GM21423 (cell line): ENCODE measurements around the gene BMI1.
"Not testable (repeated sequence)": the region's sequence is repeated elsewhere in the genome, so short reads cannot be mapped to it uniquely, and the experiment has no call there.

Source experiments
- ATAC-seq: cut with Tn5 transposase; IDR thresholded peaks from one replicate; pipeline ENCODE4 v1.9.1; 2021; ENCODE audit warnings: mild to moderate bottlenecking, moderate library complexity; ENCODE audit not compliant: unreplicated experiment

The BMI1 gene

DNA sequence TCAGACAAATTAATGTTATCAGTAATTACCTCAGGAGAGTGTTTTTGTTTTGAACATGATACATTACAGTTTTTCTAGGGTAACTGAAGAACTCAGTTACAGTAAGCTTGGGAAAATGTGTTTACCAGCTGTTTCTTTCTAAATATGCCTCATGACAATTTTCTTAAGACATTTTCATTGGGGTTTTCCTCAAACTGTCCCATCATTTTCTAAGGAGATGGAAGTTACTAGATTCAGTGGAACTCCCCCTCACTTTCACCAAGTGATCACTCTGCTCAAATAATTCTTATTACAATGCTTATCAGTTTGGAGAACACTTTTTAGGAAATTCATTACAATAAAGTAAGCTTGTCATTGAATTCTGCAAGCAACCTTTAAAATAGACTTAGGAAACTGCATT, 18.0 kb downstream of the BMI1 start:
- ATAC-seq = no peak

DNA sequence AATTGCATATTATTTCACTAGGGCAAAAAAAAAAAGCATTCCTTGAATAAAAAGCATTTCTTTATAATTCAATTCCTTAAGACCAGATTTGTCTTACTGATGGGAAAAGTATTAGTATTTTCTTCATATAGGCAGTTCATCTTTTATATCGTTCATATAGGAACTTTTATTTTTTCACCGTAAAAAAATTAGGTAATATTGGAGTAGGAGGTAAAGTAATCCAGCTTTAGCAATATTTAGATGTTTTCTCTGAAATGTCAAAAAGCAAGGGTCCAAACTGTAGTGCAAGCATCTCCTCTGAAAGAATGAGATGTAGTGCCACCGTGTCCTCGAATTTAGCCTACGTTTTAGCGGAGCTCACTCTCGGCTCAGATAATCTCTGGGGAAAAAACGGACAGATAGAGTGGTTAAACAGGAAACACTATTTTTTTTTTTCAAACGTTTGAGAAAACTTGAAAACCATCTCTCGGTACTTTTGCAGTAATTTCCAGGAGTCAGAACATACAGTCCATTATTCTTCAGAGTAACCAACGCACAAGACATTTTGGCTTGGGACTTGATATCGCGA, 18.9 kb downstream of the BMI1 start:
- ATAC-seq = no peak

DNA sequence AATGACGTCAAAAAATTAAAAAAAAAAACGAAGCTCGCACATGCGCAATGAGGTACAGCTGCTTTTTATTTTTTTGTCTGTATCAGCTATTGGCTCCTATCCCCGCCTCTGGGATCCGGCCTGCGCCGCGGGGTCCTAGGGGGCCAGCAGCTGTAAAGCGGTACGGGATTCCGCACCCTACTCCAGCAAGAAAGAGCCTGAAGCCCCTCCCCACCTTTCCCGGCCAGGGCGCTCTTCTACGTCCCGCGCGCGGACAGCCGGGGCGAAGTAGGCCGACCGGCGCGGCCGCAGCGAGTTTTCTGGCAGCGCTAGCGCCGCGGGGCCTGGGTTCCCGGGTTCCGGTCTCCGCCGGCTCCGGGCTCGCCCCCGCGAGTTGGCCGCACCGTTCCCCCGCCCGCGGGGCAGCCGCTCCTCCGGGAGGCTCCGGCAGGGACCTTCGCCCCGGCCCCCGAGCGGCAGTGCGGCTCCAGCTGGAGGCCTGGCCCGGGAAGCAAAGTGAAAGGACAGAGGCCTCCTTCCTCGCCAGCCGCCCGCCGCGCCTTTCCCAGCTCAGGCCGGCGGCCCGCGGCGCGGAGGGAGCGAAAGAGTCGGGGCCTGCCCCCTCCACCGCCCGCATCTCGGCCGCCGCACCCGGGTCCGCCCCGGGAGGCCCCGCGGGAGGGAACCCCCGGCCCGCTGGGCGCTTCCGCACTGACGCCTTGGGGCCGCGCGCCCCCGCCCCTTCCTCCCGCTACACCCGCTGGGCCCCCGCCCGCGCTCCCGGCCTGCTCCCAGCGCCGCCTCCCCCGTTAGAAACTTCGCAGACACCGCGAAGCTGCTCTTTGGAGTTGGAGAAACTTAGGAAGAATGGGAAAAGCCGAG, 19.7 kb downstream of the BMI1 start:
- peak; percentile 42 for ATAC-seq

DNA sequence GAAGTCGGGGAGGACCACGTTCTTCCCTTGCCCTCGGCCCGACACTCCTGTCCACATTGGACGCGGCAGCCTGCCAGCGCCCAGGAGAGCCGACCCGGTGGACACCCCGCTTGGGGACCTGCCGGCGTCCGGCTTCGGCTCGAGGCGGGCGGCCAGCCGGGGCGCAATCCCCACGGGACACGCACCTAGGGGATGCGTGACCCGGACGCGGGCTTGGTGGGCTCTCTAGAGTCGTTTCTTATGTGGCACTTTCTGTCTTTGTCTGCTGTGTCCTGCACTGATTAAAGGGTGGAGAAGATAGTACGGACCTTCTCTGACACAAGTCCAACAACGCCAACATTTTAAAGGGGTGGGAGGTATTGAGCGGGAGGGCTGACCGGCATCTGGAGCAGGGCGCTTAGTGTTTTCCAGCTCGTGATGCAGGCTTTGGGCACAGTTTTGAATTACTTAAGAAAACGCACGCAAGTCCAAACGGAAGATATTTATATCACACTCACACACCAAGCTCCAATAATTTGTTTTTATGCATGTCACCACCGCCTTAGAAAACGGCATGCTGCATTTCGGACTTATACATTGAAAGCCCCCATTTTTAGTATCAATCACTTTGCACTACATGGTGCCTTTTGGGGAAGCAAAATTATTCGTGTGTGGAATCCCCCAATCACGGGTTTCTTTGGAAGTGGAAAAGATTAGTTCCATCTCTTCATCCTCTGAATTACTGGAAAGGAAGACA, 20.5 kb downstream of the BMI1 start:
- ATAC-seq = peak; percentile 11

DNA sequence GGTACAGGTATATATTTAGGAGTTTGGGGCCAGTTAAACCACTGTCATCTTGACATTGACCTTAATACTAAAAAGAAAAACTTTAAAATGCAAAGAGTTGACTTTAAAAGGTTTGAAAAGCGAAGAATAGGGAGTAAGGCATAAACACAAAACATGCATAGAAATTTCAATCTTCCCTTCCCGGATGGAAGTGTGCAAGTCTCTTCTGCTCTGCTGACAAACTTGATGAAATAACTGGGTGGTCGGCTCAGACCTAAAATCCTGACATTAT, 21.0 kb downstream of the BMI1 start:
- no peak for ATAC-seq

DNA sequence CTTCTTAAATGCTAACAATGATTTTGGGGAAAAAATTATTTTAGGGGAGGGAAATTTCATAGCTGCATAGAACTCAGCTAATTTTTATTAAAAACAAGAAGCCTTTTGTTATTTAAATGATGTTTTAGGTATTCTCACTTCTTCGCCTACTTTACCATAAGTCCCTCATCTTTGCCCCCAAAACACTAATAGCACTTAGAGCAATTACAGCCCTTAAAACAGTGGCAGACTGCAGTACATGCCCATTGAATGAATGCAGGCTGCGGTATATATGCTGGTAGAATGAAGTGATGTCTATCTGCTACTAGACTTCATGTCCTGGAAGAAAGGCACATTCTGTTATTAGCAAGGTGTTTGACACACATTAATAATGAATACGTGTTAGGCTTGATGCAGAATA, 21.5 kb downstream of the BMI1 start:
- ATAC-seq = no peak

DNA sequence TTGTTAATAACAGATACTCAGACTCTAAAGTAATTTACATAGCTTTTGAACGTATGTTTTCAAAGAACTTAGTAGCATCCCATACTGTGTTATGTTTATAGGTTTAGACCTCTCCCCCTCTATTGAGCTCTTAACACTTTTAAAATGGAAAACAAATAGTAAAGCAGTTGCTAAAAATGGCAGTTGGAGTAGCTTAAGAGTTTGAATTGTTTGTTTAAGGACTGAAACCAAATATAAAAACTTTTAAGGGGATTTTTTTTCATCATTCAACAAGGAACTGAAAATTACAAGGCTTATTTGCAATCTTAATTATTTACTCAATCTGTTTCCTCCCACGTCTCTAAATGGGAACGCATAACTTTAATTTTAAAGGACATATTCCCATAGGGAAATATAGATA, 22.8 kb downstream of the BMI1 start:
- no peak for ATAC-seq

DNA sequence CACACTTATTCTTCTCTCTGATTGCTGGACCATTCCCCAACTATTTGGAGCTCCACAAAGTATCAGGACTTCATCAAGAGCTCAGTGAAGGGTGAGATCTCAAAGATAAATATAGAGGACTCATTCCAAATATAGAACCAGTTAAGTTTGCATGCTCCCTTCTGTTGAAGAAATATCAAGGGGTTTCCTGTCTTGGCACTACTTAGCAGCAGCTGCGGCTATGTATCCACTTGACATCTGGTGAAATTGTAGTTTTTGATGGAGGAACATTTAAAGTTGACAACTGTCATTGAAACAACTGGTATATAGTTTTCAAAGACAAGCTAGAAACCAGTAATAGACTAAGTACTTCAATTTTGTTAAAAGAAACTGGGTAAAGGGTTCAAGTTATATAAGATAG, 23.4 kb downstream of the BMI1 start:
- ATAC-seq = no peak

DNA sequence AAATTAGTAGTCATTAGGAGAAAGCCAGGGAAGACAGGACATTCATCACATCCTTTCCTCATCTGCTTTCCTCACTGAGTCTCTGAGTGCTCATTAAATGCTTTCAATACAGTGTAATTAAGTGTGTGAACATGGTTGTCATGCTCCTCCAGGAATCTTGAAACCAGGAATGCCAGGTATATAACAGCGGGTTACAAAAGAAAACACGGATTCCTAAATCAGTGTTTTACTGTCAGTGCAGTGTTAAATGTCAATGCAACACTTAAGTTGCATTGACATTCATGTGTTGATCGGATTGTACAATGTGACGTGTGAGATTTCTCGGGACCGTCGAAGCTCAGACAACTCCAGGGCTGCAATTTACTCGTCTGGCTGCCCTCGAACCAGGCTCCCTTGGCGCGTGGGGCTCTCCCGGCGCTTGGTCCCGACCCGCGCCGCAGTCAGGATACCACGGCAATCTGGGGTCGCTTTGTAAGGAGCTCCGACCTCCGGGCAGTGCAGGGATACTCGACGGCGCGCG, 23.9 kb downstream of the BMI1 start:
- ATAC-seq = no peak

DNA sequence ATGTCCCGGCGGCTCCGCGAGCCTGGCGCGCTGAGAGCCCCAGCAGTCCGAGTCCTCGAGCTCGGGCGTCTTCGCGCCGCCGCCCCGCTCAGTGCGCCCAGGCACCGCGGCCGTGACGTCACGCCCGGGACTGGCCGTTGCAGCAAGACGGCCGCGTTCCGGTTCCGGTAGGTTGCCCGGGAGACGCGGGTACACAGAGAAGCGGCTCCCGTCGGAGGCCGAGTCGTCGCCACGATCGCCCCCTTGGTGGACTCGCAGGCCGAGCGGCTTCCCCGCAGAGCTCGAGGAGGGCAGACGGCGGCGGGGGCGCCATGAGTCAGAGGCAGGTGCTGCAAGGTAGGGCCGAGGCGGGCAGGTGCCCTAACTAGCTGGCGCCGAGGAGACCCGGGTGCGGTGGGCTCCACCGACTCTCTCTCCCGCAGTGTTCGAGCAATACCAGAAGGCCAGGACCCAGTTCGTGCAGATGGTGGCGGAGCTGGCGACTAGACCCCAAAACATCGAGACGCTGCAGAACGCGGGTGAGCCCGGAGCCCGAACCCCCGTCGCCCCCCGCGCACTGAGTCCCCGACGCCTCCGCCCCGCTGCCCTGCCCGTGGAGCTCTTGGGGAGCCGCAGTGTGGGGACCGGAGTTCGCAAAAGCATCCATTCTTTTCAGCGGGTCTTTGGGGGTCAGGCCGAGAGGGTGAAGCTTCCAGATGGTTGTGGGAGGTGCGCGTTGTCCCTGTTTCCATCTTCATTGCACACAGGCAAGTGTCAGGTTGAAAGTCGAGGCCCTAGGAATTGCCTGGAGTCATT, 24.6 kb downstream of the BMI1 start, which contains the start of gene SPAG6:
Gene SPAG6 (plus strand): TSS at position 196 of the 795 bp plus-strand sequence. CDS start 116 bp downstream, at position 312.
- ATAC-seq = no peak

DNA sequence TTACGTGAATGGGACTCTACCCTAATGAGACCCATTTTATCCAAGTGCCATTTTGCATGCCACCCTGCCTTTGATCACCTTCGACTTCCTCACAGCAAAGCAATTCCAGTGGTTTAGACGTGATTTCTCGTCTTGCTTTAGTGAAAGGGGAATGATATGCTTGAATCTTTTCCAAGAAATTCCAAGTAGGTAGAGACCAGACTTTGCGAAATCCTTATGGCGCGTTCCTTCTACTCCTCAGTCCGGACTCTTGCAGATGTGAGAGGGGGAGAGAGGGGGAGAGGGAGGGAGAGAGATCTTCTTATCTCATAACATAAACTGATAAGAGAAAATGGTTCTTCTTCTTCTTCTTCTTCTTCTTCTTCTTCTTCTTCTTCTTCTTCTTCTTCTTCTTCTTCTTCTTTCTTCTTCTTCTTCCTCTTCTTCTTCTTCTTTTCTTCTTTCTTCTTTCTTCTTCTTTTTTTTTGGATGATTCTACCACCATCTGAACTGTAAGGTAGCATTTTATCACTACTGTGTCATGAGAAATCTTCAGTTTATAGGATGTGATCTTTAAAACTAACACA, 25.3 kb downstream of the BMI1 start:
- no peak for ATAC-seq

DNA sequence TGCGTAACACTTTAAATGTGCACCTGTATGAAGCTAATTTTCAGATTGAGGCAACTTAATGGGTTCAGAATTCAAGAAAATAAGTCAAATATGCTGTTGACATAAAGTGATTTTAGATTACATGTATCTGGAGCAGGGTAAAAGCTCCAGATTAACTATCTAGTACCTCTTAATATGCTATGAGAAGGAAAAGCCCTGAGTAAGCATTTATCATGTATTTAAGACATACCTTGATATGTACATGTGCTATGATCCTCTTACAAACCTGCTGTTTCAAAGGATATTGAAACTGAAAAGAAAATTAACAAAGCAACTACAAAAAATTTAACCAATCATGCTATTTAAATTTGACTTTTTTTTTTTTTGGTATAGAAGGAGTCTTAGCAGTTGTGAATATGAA, 28.9 kb downstream of the BMI1 start:
- no peak for ATAC-seq

DNA sequence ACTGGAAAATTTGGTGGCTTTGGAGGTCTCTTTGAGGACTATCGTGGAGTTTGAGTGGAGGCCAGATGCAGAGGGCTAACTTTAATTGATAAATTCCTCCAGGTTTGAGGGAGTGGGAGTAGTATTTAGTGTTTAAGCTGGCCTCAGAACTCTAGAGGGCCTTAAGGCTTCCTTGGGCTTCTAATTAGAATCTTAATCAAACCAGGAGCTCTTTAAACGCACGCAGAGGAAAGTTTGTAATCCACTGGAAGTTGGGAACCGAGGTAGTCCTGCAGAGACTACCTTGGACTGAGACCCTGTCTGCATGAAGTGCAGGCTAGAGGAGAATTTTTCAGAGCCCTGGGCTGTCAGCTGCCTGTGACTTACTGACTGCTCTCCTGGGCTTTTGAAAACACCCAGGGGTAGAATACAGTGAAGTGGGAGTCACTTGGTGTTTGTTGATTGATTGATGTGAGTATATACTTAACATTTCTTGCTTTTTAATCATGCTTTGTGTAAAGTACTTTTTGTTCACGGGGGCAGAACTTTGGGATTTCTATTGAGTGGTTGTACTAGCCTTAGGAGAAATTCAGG, 30.3 kb downstream of the BMI1 start:
- ATAC-seq = no peak

DNA sequence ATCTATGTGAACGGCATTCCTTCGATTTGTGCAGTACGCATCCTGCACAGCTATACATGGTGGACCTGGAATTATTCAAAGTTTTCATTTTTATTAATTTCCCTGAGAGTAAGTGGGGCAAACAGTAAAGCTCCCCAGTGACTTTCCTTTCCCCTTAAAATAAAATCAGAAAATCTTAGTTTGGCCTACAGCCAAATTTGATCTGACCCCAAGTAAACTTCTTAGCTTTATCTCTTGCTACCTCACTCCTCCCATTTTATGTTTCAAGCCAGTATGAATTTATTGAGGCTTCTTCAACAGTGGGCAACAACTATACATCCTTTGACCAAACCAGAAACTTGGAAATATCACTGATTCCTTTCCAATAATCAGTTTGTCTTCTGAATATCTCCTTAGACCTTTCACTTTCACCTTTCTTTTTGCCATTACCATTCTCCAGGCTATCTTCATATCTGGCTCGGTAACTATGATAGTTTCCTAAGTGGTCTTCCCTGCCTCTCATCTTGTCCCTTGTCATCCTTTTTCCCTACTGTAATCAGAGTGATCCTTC, 35.5 kb downstream of the BMI1 start:
- no peak for ATAC-seq

DNA sequence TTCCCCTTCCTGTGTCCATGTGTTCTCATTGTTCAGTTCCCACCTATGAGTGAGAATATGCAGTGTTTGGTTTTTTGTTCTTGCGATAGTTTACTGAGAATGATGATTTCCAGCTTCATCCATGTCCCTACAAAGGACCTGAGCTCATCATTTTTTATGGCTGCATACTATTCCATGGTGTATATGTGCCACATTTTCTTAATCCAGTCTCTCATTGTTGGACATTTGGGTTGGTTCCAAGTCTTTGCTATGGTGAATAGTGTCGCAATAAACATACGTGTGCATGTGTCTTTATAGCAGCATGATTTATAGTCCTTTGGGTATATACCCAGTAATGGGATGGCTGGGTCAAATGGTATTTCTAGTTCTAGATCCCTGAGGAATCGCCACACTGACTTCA, 36.9 kb downstream of the BMI1 start:
- ATAC-seq = not testable (repeated sequence)

DNA sequence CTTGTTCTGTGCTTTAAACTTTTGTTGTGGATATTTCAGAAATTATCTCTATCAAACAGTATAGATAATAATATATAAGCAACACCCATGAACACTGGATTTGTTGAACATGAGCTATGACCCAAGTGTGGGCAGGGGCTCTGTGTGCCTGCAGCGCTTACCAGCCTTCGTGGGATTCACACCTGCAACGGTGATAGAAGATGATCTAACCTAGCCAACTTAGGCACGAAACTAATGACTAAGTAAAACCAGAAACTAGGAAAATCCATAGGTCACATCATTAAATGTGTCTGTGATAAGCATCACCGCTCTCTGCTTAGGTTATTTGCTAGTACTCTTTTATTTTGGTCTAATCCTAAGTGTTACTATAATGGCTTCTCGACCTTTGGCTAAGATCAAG, 42.4 kb downstream of the BMI1 start:
- ATAC-seq = no peak

DNA sequence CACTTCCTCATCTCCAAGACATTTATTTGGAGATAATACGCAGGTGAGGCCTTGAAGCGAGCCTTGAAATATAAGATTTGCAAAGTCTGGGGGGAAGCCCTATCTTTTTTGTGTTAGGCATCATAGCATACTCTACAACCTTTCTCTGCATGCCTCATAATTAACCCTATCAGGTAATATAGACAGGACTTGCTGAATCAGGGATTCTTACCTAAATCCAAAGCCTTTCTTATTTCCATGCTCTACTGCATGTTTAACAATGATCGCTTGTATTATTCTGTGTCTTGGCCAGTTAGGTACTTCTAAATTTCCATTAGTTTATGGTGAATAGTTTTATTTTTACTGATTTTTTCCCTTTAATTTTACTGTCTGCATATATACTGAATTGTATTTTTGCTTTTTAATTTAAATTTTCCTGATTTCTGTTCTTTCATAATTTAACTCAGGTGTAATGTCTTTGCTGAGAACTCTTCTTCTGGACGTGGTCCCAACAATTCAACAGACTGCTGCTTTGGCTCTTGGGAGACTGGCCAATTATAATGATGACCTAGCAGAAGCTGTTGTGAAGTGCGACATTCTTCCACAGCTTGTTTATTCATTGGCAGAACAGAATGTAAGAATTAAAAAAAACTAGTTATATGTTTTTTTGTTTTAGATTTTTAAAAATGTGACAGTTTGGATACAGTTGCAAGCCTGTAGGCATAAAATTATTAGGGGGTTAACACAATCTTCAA, 43.7 kb downstream of the BMI1 start:
- ATAC-seq = no peak

DNA sequence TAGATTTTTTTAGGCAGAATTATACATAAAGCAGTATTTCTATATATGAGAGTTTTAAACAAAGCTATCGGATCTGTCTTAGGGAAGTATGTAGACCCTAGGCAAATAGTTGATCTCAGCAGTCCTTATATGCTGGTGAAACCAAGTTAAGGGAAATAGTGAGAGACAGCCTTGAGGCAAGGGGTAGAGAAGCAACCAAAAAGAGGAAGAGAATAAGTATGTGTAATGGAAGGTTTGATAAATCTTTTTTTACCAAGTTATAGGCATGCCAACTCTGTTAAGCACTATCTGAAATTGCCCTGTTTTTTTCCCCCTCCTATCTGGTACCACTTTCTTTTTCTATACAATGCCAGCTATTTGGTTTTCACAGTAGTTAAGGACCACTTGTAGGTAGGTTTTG, 44.3 kb downstream of the BMI1 start:
- peak; percentile 62 for ATAC-seq

DNA sequence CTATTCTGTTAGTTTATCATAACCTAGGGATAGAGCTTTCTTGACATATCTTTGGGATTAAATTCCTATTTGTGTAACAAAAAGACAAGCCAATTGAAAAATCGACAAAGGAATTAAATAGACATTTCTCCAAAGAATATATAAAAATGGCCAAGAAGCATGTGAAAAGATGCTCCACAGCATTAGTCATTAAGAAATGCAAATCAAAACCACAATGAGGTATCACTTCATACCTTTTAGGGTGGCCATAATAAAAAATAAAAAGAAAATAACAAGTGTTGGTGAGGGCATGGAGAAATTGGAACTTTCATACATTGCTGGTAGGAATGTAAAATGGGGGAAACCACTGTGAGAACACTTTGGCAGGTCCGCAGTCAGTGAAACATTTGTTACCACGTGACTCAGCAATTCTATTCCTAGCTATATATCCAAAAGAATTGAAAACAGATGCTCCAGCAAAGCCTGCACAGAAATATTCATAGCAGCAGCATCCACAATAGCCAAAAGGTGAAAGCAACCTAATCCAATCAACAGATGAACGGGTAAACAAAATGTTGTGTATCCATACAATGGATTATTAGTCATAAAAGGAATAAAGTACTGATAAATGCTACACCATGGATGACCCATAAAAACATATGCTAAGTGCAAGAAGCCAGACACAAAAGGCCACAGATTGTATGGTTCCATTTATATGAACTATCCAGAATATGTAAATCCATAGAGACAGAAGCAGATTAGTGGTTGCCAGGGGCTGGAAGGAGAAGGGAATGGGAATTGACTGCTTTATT, 44.9 kb downstream of the BMI1 start:
- ATAC-seq = no peak
